Lung (tissue), 12 donors: ENCODE data around the gene ITGB6. TPM values are rescaled to one million over a fixed set of nuclear protein-coding genes. Genes with fewer than 3 reads are reported as not detected.
"Not testable (repeated sequence)": the region's sequence is repeated elsewhere in the genome, so short reads cannot be mapped to it uniquely, and the experiment has no call there.

ENCODE experiments used
- ATAC-seq: fragments of 200-7000 bp; cut with Tn5 transposase; one replicate; pipeline ENCODE4 v1.9.1; 2020; ENCODE audit warnings: moderate number of reproducible peaks; ENCODE audit not compliant: insufficient read depth, low FRiP score
- DNase-seq, 3 donors: peaks; one replicate each; pipeline ENCODE4 v3.0.0-alpha.2; 2013 to 2017
- H3K27ac ChIP-seq, 2 donors: one replicate each; pipeline ENCODE4 v1.5.1; 2013; ENCODE audit warnings: mild to moderate bottlenecking in 2 of 2, moderate library complexity in 2 of 2, control low read depth in 1 of 2, inconsistent platforms in 1 of 2, low read depth in 1 of 2, low read length in 1 of 2
- H3K27me3 ChIP-seq, 3 donors: one replicate each; pipeline ENCODE4 v1.5.1; 2013; ENCODE audit warnings: low read length in 2 of 3; ENCODE audit not compliant: control insufficient read depth in 3 of 3, insufficient read depth in 3 of 3
- H3K36me3 ChIP-seq, 4 donors: one replicate each; pipeline ENCODE4 v1.5.1; 2013; ENCODE audit warnings: low read length in 4 of 4, mild to moderate bottlenecking in 1 of 4, moderate library complexity in 1 of 4; ENCODE audit not compliant: control insufficient read depth in 4 of 4, insufficient read depth in 4 of 4
- H3K4me1 ChIP-seq, 5 donors: one replicate each; pipeline ENCODE4 v1.5.1; 2013; ENCODE audit warnings: low read length in 5 of 5, mild to moderate bottlenecking in 2 of 5, moderate library complexity in 1 of 5; ENCODE audit not compliant: control insufficient read depth in 5 of 5, insufficient read depth in 5 of 5
- H3K4me3 ChIP-seq: one replicate; pipeline ENCODE4 v1.5.1; 2013; ENCODE audit warnings: mild to moderate bottlenecking, control low read depth, moderate library complexity
- H3K9ac ChIP-seq, 2 donors: one replicate each; pipeline ENCODE4 v1.5.1; 2013; ENCODE audit warnings: low read length in 2 of 2, control low read depth in 1 of 2; ENCODE audit not compliant: insufficient read depth in 1 of 2
- H3K9me3 ChIP-seq, 4 donors: one replicate each; pipeline ENCODE4 v1.5.1; 2013; ENCODE audit warnings: low read length in 3 of 4, mild to moderate bottlenecking in 1 of 4, moderate library complexity in 1 of 4; ENCODE audit not compliant: control insufficient read depth in 4 of 4, insufficient read depth in 3 of 4
- CTCF ChIP-seq: IDR thresholded peaks from 2 replicates; pipeline ENCODE4 v1.5.1; 2012; ENCODE audit warnings: mild to moderate bottlenecking; ENCODE audit errors: control extremely low read depth, extremely low read depth
- WGBS, 2 donors: extraction: QIAGEN DNeasy Blood & Tissue Kit; methylation state at CpG; one replicate each; pipeline ENCODE4 v1.1.7; 2013; 5-methylcytosine and 5-hydroxymethylcytosine counted together
- polyA plus RNA-seq, 2 donors: library from polyadenylated mRNA; stranded (reverse); fragments of 200-250 nt; gene quantifications; one replicate each; pipeline ENCODE4 v1.2.1, GENCODE V29; 2013
- total RNA-seq, 2 donors: library from RNA; depleted of rRNA in 1 of 2; stranded (reverse); fragments of >200 nt in 1 of 2; gene quantifications; one replicate each; pipeline ENCODE4 v1.2.1, GENCODE V29; 2014 to 2021
- donor health status: control.
- donor health status: control.
- donor health status: Bipolar disorder and iron deficiency.
- donor health status: healthy.
- donor health status: DM: yes; HTN: yes; CAD: no.

ITGB6 gene
- total and polyA plus RNA-seq, 4 donors = 35.1 to 141 (median 41.8) TPM

- H3K4me1 ChIP-seq = peaks cover 0 to 3% (median 2%) of the 10 kb centered on the region in 5 donors
- H3K4me3 ChIP-seq = no peak overlapping the region
- no peaks in the 10 kb centered on the region for H3K36me3 ChIP-seq
- ATAC-seq = no peak
- H3K9me3 ChIP-seq = no peaks in the 10 kb centered on the region
- WGBS, 2 donors = 60 to 79% methylated on average over 2 of the region's 2 CpGs
- DNase-seq = no peak
- no peak overlapping the region for H3K27ac ChIP-seq
- TF ChIP-seq CTCF = no peak
- no peak overlapping the region for H3K9ac ChIP-seq
- H3K27me3 ChIP-seq = peaks cover 0 to 2% (median 0%) of the 10 kb centered on the region in 3 donors
Measured at GRCh38 chr2:160197587-160197986, 2.5 kb downstream of the ITGB6 start.

- no peak for ATAC-seq
Measured at GRCh38 chr2:160194946-160195345, 5.1 kb downstream of the ITGB6 start.

GRCh38 chr2:160194351-160194750 is 5.7 kb downstream of the ITGB6 start:
- no peak for ATAC-seq
- no peak overlapping the region for H3K27ac ChIP-seq
- no peaks in the 10 kb centered on the region for H3K9me3 ChIP-seq
- no peaks in the 10 kb centered on the region for H3K27me3 ChIP-seq
- no peak for DNase-seq
- H3K9ac ChIP-seq = no peak overlapping the region
- TF ChIP-seq CTCF = no peak
- WGBS, 2 donors = 81 to 91% methylated on average over 2 of the region's 2 CpGs
- H3K36me3 ChIP-seq = no peaks in the 10 kb centered on the region
- H3K4me3 ChIP-seq = no peak overlapping the region
- H3K4me1 ChIP-seq = peaks cover 0 to 3% (median 2%) of the 10 kb centered on the region in 5 donors

More at GRCh38 chr2:160194946-160195345, 5.1 kb downstream of the ITGB6 start:
- TF ChIP-seq CTCF = no peak
- WGBS, 2 donors = 80 to 84% methylated on average over 5 of the region's 5 CpGs
- Histone ChIP-seq H3K36me3 (no peaks in the 10 kb centered on the region), H3K9ac (no peak overlapping the region), H3K27ac (no peak overlapping the region), H3K4me3 (no peak overlapping the region), H3K4me1 (peaks cover 0 to 3% (median 2%) of the 10 kb centered on the region in 5 donors), H3K9me3 (no peaks in the 10 kb centered on the region), H3K27me3 (peaks cover 0 to 2% (median 0%) of the 10 kb centered on the region in 3 donors)
- DNase-seq = no peak

- H3K27ac ChIP-seq = peak overlapping the region in 1 of 2 donors; percentile 64
- DNase-seq = peak; percentile 38 to 53 (median 44)
Measured at GRCh38 chr2:160181146-160181836, 18.8 kb downstream of the ITGB6 start.

GRCh38 chr2:160180690-160181089 is 19.4 kb downstream of the ITGB6 start:
- WGBS, 2 donors = 79 to 92% methylated on average over 7 of the region's 7 CpGs
- not testable (repeated sequence) for H3K4me1 ChIP-seq, ATAC-seq, H3K9me3 ChIP-seq, H3K36me3 ChIP-seq, H3K9ac ChIP-seq, DNase-seq, H3K27me3 ChIP-seq, H3K4me3 ChIP-seq
- H3K27ac ChIP-seq = peak overlapping the region in 1 of 2 donors; percentile 64

More at GRCh38 chr2:160181146-160181836, 18.8 kb downstream of the ITGB6 start:
- H3K36me3 ChIP-seq, H3K4me3 ChIP-seq, H3K27me3 ChIP-seq, H3K4me1 ChIP-seq, H3K9ac ChIP-seq, ATAC-seq, H3K9me3 ChIP-seq: not testable (repeated sequence)
- whole genome bisulfite sequencing, 2 donors = 34 to 49% methylated on average over 11 of the region's 11 CpGs
